Mesodermal cell (in vitro differentiated cells): ENCODE results near the gene MAGI2.

Experiments used
- H3K27ac ChIP-seq: 2 replicates; pipeline ENCODE4 v1.7.0; 2013; ENCODE audit warnings: mild to moderate bottlenecking, low read depth, low read length, moderate library complexity; ENCODE audit not compliant: severe bottlenecking
- H3K36me3 ChIP-seq: 2 replicates; pipeline ENCODE4 v1.7.1; 2013; ENCODE audit warnings: mild to moderate bottlenecking, low read length, moderate library complexity; ENCODE audit not compliant: control insufficient read depth, insufficient read depth
- H3K4me1 ChIP-seq: one replicate; pipeline ENCODE4 v1.7.1; 2013; ENCODE audit warnings: mild to moderate bottlenecking, low read length; ENCODE audit not compliant: insufficient read depth, control insufficient read depth, poor library complexity, severe bottlenecking
- H3K4me3 ChIP-seq: 2 replicates; pipeline ENCODE4 v1.7.0; 2013; ENCODE audit warnings: low read length, control low read depth, mild to moderate bottlenecking; ENCODE audit not compliant: insufficient read depth, poor library complexity, severe bottlenecking; ENCODE audit errors: extremely low read depth
- H3K9me3 ChIP-seq: 2 replicates; pipeline ENCODE4 v1.7.1; 2013; ENCODE audit warnings: mild to moderate bottlenecking, low read length, moderate library complexity; ENCODE audit not compliant: control insufficient read depth
- WGBS, 2 experiments: methylation state at CpG; one replicate each; pipeline ENCODE4 v1.1.5; 2013; ENCODE audit warnings: missing lambda C conversion rate in 2 of 2; ENCODE audit not compliant: insufficient coverage in 2 of 2; 5-methylcytosine and 5-hydroxymethylcytosine counted together

The MAGI2 gene

DNA sequence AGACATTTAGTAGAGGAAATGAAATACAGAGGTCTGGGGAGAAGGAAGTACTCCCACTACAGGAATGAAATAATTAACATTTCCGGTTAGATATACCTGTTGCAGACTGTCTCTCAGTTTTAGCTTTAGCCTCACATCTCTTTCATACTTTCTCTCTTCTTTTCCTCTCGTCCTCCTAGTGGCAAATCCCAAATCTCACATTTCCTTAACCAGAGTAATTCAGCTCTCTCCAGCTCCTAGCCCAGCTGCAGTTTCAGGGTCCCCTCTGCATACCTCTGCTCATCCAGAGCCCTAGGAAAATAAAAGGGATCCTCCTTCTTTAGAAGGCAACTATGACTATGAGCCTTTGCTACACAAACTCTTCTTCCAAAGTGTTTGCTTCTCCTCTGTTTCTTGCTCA is 1011.7 kb downstream of the MAGI2 start:
- H3K36me3 ChIP-seq: no peaks in the 10 kb centered on the region
- peaks cover 4% of the 10 kb centered on the region for H3K4me1 ChIP-seq
- H3K4me3 ChIP-seq: no peak overlapping the region
- H3K27ac ChIP-seq: no peak overlapping the region
- H3K9me3 ChIP-seq: no peaks in the 10 kb centered on the region
- WGBS, 2 experiments: 50 to 67% methylated on average over 1 to 2 of the region's 2 CpGs

DNA sequence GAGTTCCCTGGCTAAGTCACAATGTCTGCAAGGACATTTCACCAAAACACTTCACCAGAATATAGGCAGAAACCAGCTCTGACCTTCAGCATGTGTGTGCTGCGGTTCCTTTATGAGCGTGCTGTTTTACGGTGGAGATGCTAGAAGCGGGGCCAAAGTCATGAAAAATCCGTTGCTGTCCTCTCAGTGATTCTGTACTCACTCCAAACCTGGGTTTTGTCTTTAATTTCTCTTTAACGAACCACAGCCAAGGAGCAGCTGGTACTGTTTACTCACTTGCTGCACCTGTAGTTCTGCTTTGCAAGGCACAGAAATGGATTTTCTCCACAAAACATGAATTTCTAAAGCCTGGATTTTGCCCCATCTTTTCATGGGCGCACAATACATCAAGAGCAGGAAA is 1015.0 kb downstream of the MAGI2 start:
- H3K4me1 ChIP-seq: peaks cover 5% of the 10 kb centered on the region
- no peak overlapping the region for H3K4me3 ChIP-seq
- no peaks in the 10 kb centered on the region for H3K36me3 ChIP-seq
- H3K9me3 ChIP-seq: no peaks in the 10 kb centered on the region
- no peak overlapping the region for H3K27ac ChIP-seq
- WGBS, 2 experiments: 85 to 86% methylated on average over 6 to 7 of the region's 7 CpGs

DNA sequence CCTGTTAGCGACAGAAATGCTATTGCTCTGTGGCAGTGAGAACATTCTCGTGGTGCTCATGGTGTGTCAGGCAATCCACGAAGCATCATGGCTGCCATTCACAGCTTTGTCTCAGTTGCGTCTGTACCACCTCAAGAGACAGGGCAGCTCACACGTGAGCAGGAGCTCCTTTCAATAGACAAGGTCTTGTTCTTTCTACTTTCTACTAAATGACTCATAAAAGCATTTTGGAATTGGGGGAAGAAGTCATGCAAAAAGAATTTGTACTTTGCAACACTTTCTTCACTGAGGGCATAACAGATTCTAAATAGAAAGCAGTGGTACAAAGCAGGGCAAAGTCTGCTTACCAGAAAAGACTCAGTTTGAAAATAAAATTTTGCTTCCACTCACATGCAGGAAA is 1016.3 kb downstream of the MAGI2 start:
- Histone ChIP-seq H3K27ac (no peak overlapping the region), H3K4me1 (peaks cover 5% of the 10 kb centered on the region), H3K36me3 (no peaks in the 10 kb centered on the region), H3K9me3 (no peaks in the 10 kb centered on the region), H3K4me3 (no peak overlapping the region)
- 60 to 70% methylated on average over 4 to 5 of the region's 5 CpGs for WGBS, 2 experiments

DNA sequence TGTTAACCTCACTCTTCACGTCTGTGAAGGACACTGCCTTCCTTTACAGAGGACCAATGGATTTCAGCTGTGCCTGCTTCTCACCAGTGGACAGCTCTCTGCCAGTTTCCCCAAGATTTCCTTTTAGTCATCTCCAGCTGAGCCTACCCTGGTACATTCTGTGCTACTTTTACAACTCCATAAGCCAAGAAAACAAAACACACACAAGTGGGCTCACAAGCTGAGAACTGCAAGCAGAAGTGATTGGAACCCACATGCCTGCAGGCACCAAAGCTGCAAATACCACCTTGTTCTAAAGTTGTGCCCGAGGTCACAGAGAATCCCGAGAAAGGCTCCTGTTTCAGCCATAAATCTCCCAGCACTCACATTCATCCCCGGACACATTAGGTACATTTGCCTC is 1018.1 kb downstream of the MAGI2 start:
- H3K4me1 ChIP-seq: peaks cover 5% of the 10 kb centered on the region
- no peak overlapping the region for H3K27ac ChIP-seq
- no peaks in the 10 kb centered on the region for H3K36me3 ChIP-seq
- no peak overlapping the region for H3K4me3 ChIP-seq
- no peaks in the 10 kb centered on the region for H3K9me3 ChIP-seq
- WGBS, 2 experiments: 92 to 94% methylated on average over 2 of the region's 4 CpGs

DNA sequence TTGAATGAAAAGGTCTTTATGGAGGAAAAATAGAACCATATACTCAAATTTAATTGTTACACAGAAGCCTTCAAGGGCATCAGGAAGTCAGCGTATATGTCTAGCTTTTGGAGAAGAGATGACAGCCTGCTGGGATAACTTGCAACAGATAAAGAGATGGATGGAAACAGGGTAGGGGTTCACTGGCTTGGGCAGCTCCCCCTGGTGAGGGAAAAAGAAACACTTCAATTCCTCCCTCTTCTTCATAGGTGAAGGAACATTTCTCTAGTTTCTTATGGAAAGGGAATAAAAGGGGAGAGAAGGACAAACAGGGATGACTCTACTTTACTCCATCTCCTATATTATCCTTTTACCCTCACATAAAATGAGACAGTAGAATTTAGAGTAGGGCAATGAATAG is 1019.2 kb downstream of the MAGI2 start:
- Histone ChIP-seq H3K36me3 (no peaks in the 10 kb centered on the region), H3K4me3 (no peak overlapping the region), H3K27ac (no peak overlapping the region), H3K4me1 (peaks cover 5% of the 10 kb centered on the region), H3K9me3 (no peaks in the 10 kb centered on the region)
- WGBS, 2 experiments: 80% methylated on average over 1 of the region's 1 CpG; no CpG with 5 or more reads in 1 of the 2 experiments

DNA sequence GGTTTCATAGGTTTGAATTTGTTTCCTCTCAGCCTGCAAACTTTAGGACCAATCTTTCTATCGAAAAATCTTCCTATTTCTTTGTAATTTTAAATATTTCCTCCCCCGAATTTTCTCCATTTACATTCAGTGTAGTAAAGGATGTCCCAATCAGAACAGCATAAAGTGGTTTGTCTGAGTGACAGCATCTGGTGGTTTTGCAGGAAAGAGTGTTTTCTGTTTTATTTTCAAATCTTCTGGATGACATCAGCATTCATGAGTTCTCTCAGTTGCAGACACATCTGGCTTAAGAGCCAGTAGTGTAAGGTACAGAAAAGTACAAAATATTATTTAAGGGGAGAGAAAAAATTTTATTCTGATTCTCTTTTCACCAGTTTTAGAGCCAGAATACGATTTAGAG is 1020.0 kb downstream of the MAGI2 start:
- WGBS, 2 experiments: no CpG with 5 or more reads among the region's 3 CpGs
- H3K4me3 ChIP-seq: no peak overlapping the region
- peaks cover 5% of the 10 kb centered on the region for H3K4me1 ChIP-seq
- H3K9me3 ChIP-seq: no peaks in the 10 kb centered on the region
- no peaks in the 10 kb centered on the region for H3K36me3 ChIP-seq
- H3K27ac ChIP-seq: no peak overlapping the region

DNA sequence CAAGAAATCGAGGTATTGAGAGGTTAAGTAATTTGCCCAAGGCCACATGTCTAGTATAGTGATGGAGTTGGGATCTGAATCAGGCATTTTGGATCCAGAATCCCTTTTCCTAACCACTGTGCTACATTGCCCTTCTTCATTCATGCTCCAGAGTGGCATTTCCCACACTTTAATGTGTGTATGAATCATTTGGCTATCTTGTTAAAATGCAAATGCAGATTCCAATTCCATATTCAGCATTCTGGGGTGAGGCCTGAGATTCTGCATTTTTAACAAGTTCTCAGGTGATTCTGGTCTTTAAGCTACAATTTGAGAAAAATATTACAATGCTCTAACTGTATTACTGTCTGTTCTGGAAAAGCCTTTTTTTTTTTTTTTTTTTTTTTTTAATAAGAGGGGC is 1023.6 kb downstream of the MAGI2 start:
- Histone ChIP-seq H3K9me3 (no peaks in the 10 kb centered on the region), H3K4me3 (no peak overlapping the region), H3K27ac (no peak overlapping the region), H3K4me1 (no peaks in the 10 kb centered on the region), H3K36me3 (no peaks in the 10 kb centered on the region)
- no CpG with 5 or more reads among the region's 1 CpG for WGBS, 2 experiments

DNA sequence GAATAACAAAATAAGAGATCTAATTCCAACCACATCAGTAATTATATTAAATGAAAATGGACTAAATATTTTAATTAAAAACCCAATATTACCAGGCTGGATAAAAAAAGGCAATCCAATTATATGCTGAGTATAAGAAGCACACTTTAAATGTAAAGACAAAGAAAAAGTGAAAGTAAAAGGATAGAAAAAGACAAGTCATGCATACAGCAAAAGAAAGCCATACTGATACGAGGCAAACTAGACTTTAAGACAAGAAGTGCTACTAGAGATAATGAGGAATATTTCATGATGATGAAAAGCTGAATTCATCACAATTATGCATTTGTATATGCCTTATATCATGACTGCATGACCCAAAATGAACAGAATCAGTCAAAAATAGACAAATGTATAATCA is 1026.3 kb downstream of the MAGI2 start:
- Histone ChIP-seq H3K36me3 (no peaks in the 10 kb centered on the region), H3K27ac (no peak overlapping the region), H3K4me3 (no peak overlapping the region), H3K4me1 (no peaks in the 10 kb centered on the region), H3K9me3 (no peaks in the 10 kb centered on the region)
- WGBS, 2 experiments: no CpG with 5 or more reads among the region's 1 CpG

DNA sequence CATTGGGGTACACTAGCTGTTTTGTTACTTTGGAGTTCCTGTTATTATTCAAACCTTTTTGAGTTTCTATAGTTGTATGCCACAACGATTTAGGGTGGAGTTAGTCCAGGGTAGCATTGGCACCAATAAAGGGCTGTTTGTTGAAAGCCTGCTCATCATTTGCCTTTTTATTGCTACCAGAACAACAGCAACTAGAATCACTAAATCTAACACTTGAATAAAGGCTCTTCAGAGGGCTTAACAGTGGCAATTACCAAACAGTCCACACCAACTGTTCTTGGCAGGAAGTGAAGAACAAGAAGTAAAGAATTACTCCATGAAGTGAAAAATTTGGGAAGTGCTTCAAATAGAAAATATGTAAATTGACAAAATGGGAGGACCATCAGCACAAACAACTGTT is 1033.5 kb downstream of the MAGI2 start:
- WGBS, 2 experiments: no CpG with 5 or more reads among the region's 1 CpG
- Histone ChIP-seq H3K27ac (no peak overlapping the region), H3K4me3 (no peak overlapping the region), H3K4me1 (no peaks in the 10 kb centered on the region), H3K9me3 (no peaks in the 10 kb centered on the region), H3K36me3 (no peaks in the 10 kb centered on the region)

DNA sequence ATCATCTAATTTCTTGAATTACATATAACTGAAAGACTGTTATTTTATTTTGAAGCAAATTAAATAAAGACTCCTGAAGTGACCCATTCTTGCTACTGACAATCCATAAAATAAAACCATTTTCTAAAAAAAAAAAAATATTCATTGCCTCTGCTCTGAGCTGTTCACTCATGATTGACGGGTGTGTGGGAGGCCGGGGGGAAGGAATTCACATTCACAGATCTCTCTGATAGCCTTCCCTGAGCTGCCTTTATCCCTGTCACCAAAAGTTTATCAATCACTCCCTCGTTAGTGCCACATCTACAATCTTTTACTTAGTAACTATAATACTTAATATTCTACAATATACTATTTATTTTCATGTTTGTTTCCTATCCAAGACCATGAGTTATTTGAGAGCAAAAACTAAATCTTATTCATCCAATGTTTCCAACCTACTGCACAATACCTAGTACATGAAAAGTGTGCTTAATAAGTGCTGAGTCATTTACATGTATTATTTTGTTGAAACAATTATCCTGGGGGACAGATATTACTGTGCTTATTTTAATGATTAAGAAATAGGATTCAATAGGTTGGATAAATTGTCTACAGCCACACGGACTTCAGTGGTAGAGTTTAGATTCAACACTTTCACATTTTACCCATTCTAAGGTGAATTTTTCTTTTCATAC is 1036.2 kb downstream of the MAGI2 start:
- H3K36me3 ChIP-seq: no peaks in the 10 kb centered on the region
- H3K27ac ChIP-seq: no peak overlapping the region
- H3K4me1 ChIP-seq: no peaks in the 10 kb centered on the region
- WGBS, 2 experiments: 100% methylated on average over 1 of the region's 4 CpGs; no CpG with 5 or more reads in 1 of the 2 experiments
- no peak overlapping the region for H3K4me3 ChIP-seq
- no peaks in the 10 kb centered on the region for H3K9me3 ChIP-seq

DNA sequence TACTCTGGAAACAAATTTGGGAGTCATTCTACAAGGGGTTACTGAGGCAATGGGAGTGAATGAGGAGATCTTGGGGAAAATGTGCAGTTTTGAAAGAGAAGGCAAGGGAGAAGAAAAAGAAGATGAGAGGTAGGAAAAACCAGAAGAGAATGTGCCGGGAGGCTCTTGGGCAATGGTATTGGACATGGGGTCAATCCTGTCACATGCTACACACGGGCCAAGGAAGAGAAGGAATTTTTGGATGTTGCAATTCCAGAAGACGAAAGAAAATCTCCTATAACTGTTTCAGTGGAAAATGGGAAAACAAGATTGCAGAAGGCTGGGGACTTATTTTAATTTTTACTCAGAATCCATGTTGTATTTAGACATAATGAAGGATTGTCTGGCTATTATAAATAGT is 1039.9 kb downstream of the MAGI2 start:
- Histone ChIP-seq H3K4me1 (no peaks in the 10 kb centered on the region), H3K27ac (no peak overlapping the region), H3K4me3 (no peak overlapping the region), H3K9me3 (no peaks in the 10 kb centered on the region), H3K36me3 (no peaks in the 10 kb centered on the region)
- WGBS, 2 experiments: 79 to 89% methylated on average over 2 to 3 of the region's 3 CpGs
